ENCODE data around the gene DPPA3.
"Not testable (repeated sequence)": the region's sequence is repeated elsewhere in the genome, so short reads cannot be mapped to it uniquely, and the experiment has no call there.

DNA sequence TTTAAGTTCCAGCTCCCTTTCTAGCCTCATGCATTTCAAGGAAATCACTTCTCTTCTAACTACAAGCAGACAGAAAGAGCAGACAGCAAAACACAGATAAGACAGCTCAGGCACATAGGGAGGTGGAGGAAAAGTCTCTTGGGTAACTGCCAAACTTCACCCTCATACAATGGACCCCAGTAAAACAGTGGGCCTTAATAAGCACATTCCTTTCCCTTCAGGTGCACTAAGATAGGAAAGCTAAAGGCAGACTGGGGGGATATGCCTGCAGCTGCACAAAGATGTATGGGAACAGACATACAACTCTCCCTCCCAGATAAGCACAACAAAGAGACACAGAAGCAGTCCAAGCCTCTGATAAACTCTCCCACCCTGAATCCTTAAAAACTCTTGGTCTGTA, 19.8 kb downstream of the DPPA3 start:
- TF ChIP-seq, protein P1, sequence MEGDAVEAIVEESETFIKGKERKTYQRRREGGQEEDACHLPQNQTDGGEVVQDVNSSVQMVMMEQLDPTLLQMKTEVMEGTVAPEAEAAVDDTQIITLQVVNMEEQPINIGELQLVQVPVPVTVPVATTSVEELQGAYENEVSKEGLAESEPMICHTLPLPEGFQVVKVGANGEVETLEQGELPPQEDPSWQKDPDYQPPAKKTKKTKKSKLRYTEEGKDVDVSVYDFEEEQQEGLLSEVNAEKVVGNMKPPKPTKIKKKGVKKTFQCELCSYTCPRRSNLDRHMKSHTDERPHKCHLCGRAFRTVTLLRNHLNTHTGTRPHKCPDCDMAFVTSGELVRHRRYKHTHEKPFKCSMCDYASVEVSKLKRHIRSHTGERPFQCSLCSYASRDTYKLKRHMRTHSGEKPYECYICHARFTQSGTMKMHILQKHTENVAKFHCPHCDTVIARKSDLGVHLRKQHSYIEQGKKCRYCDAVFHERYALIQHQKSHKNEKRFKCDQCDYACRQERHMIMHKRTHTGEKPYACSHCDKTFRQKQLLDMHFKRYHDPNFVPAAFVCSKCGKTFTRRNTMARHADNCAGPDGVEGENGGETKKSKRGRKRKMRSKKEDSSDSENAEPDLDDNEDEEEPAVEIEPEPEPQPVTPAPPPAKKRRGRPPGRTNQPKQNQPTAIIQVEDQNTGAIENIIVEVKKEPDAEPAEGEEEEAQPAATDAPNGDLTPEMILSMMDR (IDR thresholded peaks at IDR 0.05; ENCODE audit: insufficient read depth, low read depth, low read length): not testable (repeated sequence)
- not testable (repeated sequence) for TF ChIP-seq EZH2 (IDR thresholded peaks at IDR 0.05; ENCODE audit: insufficient read depth, low read length)
